Fibroblast of lung (primary cell): ENCODE measurements around the gene BTBD2. TPM values are rescaled to one million over a fixed set of nuclear protein-coding genes. Genes with fewer than 3 reads are reported as not detected.

Source experiments
- DNase-seq, 2 donors: peaks; one replicate each; pipeline versions ENCODE4 v3.0.0 to v3.0.0-alpha.2; 2010; ENCODE audit warnings: low read depth in 2 of 2
- H2AFZ ChIP-seq: 2 replicates; pipeline ENCODE4 v1.5.1; 2012; ENCODE audit warnings: low read length, control low read depth, inconsistent platforms
- H3K27ac ChIP-seq: 2 replicates; pipeline ENCODE4 v1.5.1; 2011; ENCODE audit warnings: low read length, control low read depth; ENCODE audit not compliant: insufficient read depth
- H3K27me3 ChIP-seq: 2 replicates; pipeline ENCODE4 v1.5.1; 2011; ENCODE audit warnings: mild to moderate bottlenecking, low read length; ENCODE audit not compliant: control insufficient read depth, insufficient read depth
- H3K36me3 ChIP-seq: 2 replicates; pipeline ENCODE4 v1.5.1; 2011; ENCODE audit warnings: low read length; ENCODE audit not compliant: control insufficient read depth, insufficient read depth
- H3K4me1 ChIP-seq: 2 replicates; pipeline ENCODE4 v1.5.1; 2011; ENCODE audit warnings: low read length; ENCODE audit not compliant: control insufficient read depth, insufficient read depth; ENCODE audit errors: extremely low read depth
- H3K4me2 ChIP-seq: 2 replicates; pipeline ENCODE4 v1.5.1; 2011; ENCODE audit warnings: low read length, control low read depth; ENCODE audit not compliant: insufficient read depth; ENCODE audit errors: extremely low read depth
- H3K4me3 ChIP-seq, 4 experiments: fragments of 200-600 bp in 1 of 4; sonication (generic) in 1 of 4; replicated peaks in 1 of 4; 2 replicates each; pipeline ENCODE4 v1.5.1; 2011 to 2016; ENCODE audit warnings: low read length in 4 of 4, low read depth in 3 of 4, mild to moderate bottlenecking in 3 of 4, control low read depth in 2 of 4, inconsistent platforms in 1 of 4, mixed read lengths in 1 of 4; ENCODE audit not compliant: insufficient read depth in 1 of 4; ENCODE audit errors: control extremely low read depth in 1 of 4
- H3K79me2 ChIP-seq: 2 replicates; pipeline ENCODE4 v1.5.1; 2012; ENCODE audit warnings: mild to moderate bottlenecking, low read length, inconsistent platforms; ENCODE audit not compliant: control insufficient read depth, insufficient read depth
- H3K9ac ChIP-seq: 2 replicates; pipeline ENCODE4 v1.5.1; 2011; ENCODE audit warnings: mild to moderate bottlenecking, low read length, control low read depth; ENCODE audit not compliant: insufficient read depth
- H3K9me3 ChIP-seq: 2 replicates; pipeline ENCODE4 v1.5.1; 2012; ENCODE audit warnings: low read depth, low read length; ENCODE audit not compliant: control insufficient read depth, insufficient read depth
- H4K20me1 ChIP-seq: 2 replicates; pipeline ENCODE4 v1.5.1; 2011; ENCODE audit warnings: low read length; ENCODE audit not compliant: control insufficient read depth, insufficient read depth; ENCODE audit errors: extremely low read depth
- EZH2 ChIP-seq: IDR thresholded peaks from 2 replicates; pipeline ENCODE4 v1.5.1; 2012; ENCODE audit warnings: low read length, control low read depth, mild to moderate bottlenecking; ENCODE audit errors: missing control alignments
- polyA plus RNA-seq, 2 donors: library from polyadenylated mRNA; depleted of rRNA in 1 of 2; stranded (reverse) in 1 of 2; unstranded in 1 of 2; fragments of >200 nt; gene quantifications; 2 replicates each; pipeline ENCODE4 v1.2.1, GENCODE V29; 2011 to 2012; ENCODE audit warnings: missing spikeins in 1 of 2
- total RNA-seq: library from RNA; depleted of rRNA; stranded (reverse); fragments of >200 nt; gene quantifications from 2 replicates; pipeline ENCODE4 v1.2.1, GENCODE V29; 2014
- TF ChIP-seq, protein P1 (sequence below), 2 donors: IDR thresholded peaks in 1 of 2; conservative IDR thresholded peaks in 1 of 2; 1 replicate in 1 of 2; 2 replicates in 1 of 2; pipeline ENCODE4 v1.5.1; 2011 to 2012; ENCODE audit warnings: low read length in 2 of 2, control low read depth in 1 of 2, inconsistent platforms in 1 of 2, low read depth in 1 of 2, mild to moderate bottlenecking in 1 of 2

Gene BTBD2
- total and polyA plus RNA-seq, 2 donors (not counting 1 experiment from before 2014, with no cell fraction given), result 14.0 to 70.2 TPM

DNA sequence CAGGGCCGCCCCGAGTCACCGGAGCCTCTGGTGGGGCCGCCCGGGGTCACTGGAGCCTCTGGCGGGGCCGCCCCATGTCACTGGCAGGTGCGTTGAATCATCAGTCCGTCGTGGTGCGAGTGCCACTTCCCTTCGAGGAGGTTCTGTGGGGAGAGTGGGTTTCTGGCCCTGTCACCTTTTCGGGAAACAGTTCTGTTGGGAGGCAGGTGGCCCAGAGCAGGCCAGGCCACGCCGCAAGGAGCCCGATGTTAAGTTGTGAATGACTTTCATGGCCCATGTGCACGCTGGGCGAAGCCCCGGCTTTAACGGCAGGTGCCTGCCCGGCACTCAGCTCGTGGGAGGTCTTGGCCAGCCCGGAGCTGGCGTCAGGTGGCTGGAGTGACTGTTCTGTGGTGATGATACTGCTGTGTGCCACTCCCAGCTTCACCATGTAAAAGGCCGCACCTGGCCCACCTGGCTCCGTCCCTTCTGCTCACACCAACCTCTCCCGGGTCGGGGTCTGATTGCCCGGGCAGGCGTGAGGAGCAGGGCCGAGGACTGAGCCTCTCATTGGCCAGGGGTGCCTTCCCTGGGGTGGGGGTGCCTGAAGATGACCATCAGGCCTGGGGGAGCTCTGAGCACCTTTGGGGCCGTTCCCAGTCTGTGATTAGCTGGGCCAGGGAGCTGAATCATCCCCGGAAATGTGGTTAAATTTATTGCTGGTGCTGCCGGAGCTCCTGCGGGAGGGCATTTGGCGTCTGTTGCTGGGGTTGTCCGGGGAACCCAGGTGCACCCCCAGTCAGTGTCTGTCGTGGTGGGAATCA is 45.3 kb downstream of the BTBD2 start:
- Histone ChIP-seq H3K4me3 (no peak overlapping the region), H3K27me3 (no peaks in the 10 kb centered on the region), H3K9me3 (no peaks in the 10 kb centered on the region), H3K9ac (no peak overlapping the region), H3K27ac (no peak overlapping the region), H4K20me1 (no peaks in the 10 kb centered on the region), H2AFZ (no peak overlapping the region), H3K4me2 (no peak overlapping the region), H3K4me1 (no peaks in the 10 kb centered on the region), H3K36me3 (no peaks in the 10 kb centered on the region), H3K79me2 (peaks cover 13% of the 10 kb centered on the region)
- DNase-seq, result peak in 1 of 2 donors; percentile 31
- TF ChIP-seq, protein P1, sequence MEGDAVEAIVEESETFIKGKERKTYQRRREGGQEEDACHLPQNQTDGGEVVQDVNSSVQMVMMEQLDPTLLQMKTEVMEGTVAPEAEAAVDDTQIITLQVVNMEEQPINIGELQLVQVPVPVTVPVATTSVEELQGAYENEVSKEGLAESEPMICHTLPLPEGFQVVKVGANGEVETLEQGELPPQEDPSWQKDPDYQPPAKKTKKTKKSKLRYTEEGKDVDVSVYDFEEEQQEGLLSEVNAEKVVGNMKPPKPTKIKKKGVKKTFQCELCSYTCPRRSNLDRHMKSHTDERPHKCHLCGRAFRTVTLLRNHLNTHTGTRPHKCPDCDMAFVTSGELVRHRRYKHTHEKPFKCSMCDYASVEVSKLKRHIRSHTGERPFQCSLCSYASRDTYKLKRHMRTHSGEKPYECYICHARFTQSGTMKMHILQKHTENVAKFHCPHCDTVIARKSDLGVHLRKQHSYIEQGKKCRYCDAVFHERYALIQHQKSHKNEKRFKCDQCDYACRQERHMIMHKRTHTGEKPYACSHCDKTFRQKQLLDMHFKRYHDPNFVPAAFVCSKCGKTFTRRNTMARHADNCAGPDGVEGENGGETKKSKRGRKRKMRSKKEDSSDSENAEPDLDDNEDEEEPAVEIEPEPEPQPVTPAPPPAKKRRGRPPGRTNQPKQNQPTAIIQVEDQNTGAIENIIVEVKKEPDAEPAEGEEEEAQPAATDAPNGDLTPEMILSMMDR (conservative IDR thresholded peaks at IDR 0.05 in 1 of 2, IDR thresholded peaks at IDR 0.05 in 1 of 2; ENCODE audit: low read depth in 1 of 2, low read length in 2 of 2), result no peak
- no peak for TF ChIP-seq EZH2

DNA sequence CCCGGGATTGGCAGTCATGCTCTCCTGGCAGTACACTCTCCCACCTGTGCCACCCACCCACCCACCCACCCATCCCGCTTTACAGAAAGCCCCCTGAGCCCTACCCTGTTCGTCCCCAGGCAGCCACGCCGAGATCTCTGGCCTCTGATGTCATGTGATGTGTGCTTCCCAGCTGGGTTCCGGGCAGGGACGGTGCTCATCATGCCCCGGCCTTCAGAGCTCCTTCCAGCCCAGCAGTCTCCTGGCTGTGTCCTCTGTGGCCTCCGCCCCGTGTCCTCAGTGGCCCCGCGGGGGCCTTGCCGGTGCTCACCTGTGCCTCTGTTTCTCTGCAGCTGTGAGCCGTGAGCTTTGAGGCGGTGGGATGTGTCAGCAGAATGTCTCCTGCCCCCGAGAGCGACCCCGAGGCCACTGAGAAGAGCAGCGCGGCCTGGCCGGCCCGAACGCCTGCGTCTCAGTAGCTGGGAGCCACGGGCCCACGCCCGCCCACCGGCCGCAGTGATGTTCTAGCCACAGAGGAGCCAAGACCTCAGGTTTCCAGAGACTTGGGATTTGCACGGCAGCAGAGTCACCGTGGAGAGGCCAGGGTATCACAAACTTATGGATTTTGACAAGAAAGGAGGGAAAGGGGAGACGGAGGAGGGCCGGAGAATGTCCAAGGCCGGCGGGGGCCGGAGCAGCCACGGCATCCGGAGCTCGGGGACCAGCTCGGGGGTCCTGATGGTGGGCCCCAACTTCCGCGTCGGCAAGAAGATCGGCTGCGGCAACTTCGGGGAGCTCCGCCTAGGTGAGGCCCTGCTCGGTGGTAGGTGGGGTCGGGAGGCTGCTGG is 46.1 kb downstream of the BTBD2 start:
- no peak for DNase-seq

More for the DNA sequence above, 46.1 kb downstream of the BTBD2 start:
- Histone ChIP-seq H3K9me3 (no peaks in the 10 kb centered on the region), H3K9ac (no peak overlapping the region), H3K79me2 (peaks cover 11% of the 10 kb centered on the region), H3K27ac (no peak overlapping the region), H2AFZ (no peak overlapping the region), H4K20me1 (no peaks in the 10 kb centered on the region), H3K4me1 (no peaks in the 10 kb centered on the region), H3K4me2 (no peak overlapping the region), H3K27me3 (no peaks in the 10 kb centered on the region), H3K36me3 (no peaks in the 10 kb centered on the region), H3K4me3 (no peak overlapping the region)
- TF ChIP-seq, protein P1 (conservative IDR thresholded peaks at IDR 0.05 in 1 of 2, IDR thresholded peaks at IDR 0.05 in 1 of 2; ENCODE audit: low read depth in 1 of 2, low read length in 2 of 2), result no peak
- TF ChIP-seq EZH2, result no peak
